ENCODE measurements around the gene OGFOD2. TPM values are rescaled to one million over a fixed set of nuclear protein-coding genes. Genes with fewer than 3 reads are reported as not detected.

The OGFOD2 gene
- total RNA-seq, 2 experiments from 2014 or later, result 13.1 to 25.0 TPM

- no peaks in the 10 kb centered on the region for H3K4me1 ChIP-seq (ENCODE audit: insufficient read depth, low read length, poor library complexity, severe bottlenecking)
Observed at GRCh38 chr12:123004287-123004686, 29.2 kb downstream of the OGFOD2 start.

GRCh38 chr12:123005081-123005626 lies 30.1 kb downstream of the OGFOD2 start:
- no peak overlapping the region for H2AFZ ChIP-seq (ENCODE audit: low read length)
- DNase-seq (ENCODE audit: low spot score), result no peak
- no peaks in the 10 kb centered on the region for H3K36me3 ChIP-seq (ENCODE audit: insufficient read depth, low read length)
- CTCF ChIA-PET (ENCODE audit: unreplicated experiment), result no interaction called here
- H3K4me3 ChIP-seq (ENCODE audit: low read depth, low read length, poor library complexity, severe bottlenecking), result no peak overlapping the region
- no peaks in the 10 kb centered on the region for H4K20me1 ChIP-seq (ENCODE audit: insufficient read depth, low read length)
- TF ChIP-seq CTCF (conservative IDR thresholded peaks at IDR 0.05; ENCODE audit: low read length), result no peak
- TF ChIP-seq EZH2phosphoT487 (IDR thresholded peaks at IDR 0.05; ENCODE audit: borderline replicate concordance, low read depth, low read length), result no peak
- no peak overlapping the region for H3K27ac ChIP-seq (ENCODE audit: low read depth, low read length, poor library complexity, severe bottlenecking)
- no peaks in the 10 kb centered on the region for H3K9me3 ChIP-seq (ENCODE audit: low read length)
- H3K4me2 ChIP-seq (ENCODE audit: low read length), result no peak overlapping the region
- intact Hi-C loops (cut with micrococcal nuclease; ENCODE audit: unreplicated experiment), result no loop called here
- H3K4me1 ChIP-seq (ENCODE audit: insufficient read depth, low read length, poor library complexity, severe bottlenecking), result no peaks in the 10 kb centered on the region
- POLR2A ChIA-PET, result interaction anchor here (1.1 kb wide), 1 partner anchor 16 kb away, joined by 5 read pairs; no protein-coding TSS in a partner anchor
- H3K9me2 ChIP-seq (ENCODE audit: insufficient read depth, low read length), result no peaks in the 10 kb centered on the region
- BruUV-seq (replicated peaks), result no TSS peak
- no peaks in the 10 kb centered on the region for H3K79me2 ChIP-seq (ENCODE audit: insufficient read depth, low read depth, low read length)

More at GRCh38 chr12:123004287-123004686, 29.2 kb downstream of the OGFOD2 start:
- H3K4me2 ChIP-seq (ENCODE audit: low read length), result no peak overlapping the region
- H2AFZ ChIP-seq (ENCODE audit: low read length), result no peak overlapping the region
- H3K9me3 ChIP-seq (ENCODE audit: low read length), result no peaks in the 10 kb centered on the region
- no peak overlapping the region for H3K4me3 ChIP-seq (ENCODE audit: low read depth, low read length, poor library complexity, severe bottlenecking)
- DNase-seq (ENCODE audit: low spot score), result no peak
- H3K79me2 ChIP-seq (ENCODE audit: insufficient read depth, low read depth, low read length), result no peaks in the 10 kb centered on the region
- intact Hi-C loops (cut with micrococcal nuclease; ENCODE audit: unreplicated experiment), result no loop called here
- CTCF ChIA-PET (ENCODE audit: unreplicated experiment), result no interaction called here
- TF ChIP-seq CTCF (conservative IDR thresholded peaks at IDR 0.05; ENCODE audit: low read length) (no peak), EZH2phosphoT487 (IDR thresholded peaks at IDR 0.05; ENCODE audit: borderline replicate concordance, low read depth, low read length) (no peak)
- H3K27ac ChIP-seq (ENCODE audit: low read depth, low read length, poor library complexity, severe bottlenecking), result no peak overlapping the region
- H3K9me2 ChIP-seq (ENCODE audit: insufficient read depth, low read length), result no peaks in the 10 kb centered on the region
- no peaks in the 10 kb centered on the region for H4K20me1 ChIP-seq (ENCODE audit: insufficient read depth, low read length)
- no peaks in the 10 kb centered on the region for H3K36me3 ChIP-seq (ENCODE audit: insufficient read depth, low read length)
- POLR2A ChIA-PET, result no interaction called here
- no TSS peak for BruUV-seq (replicated peaks)

- no peak overlapping the region for H2AFZ ChIP-seq (ENCODE audit: low read length)
- CTCF ChIA-PET (ENCODE audit: unreplicated experiment), result no interaction called here
- H3K9me3 ChIP-seq (ENCODE audit: low read length), result no peaks in the 10 kb centered on the region
- H3K4me2 ChIP-seq (ENCODE audit: low read length), result no peak overlapping the region
- no peaks in the 10 kb centered on the region for H4K20me1 ChIP-seq (ENCODE audit: insufficient read depth, low read length)
- POLR2A ChIA-PET, result no interaction called here
- H3K9me2 ChIP-seq (ENCODE audit: insufficient read depth, low read length), result no peaks in the 10 kb centered on the region
- BruUV-seq (replicated peaks), result no TSS peak
- no peak overlapping the region for H3K27ac ChIP-seq (ENCODE audit: low read depth, low read length, poor library complexity, severe bottlenecking)
- no peaks in the 10 kb centered on the region for H3K36me3 ChIP-seq (ENCODE audit: insufficient read depth, low read length)
- H3K4me1 ChIP-seq (ENCODE audit: insufficient read depth, low read length, poor library complexity, severe bottlenecking), result no peaks in the 10 kb centered on the region
- intact Hi-C loops (cut with micrococcal nuclease; ENCODE audit: unreplicated experiment), result no loop called here
- no peak for DNase-seq (ENCODE audit: low spot score)
- TF ChIP-seq CTCF (conservative IDR thresholded peaks at IDR 0.05; ENCODE audit: low read length) (no peak), EZH2phosphoT487 (IDR thresholded peaks at IDR 0.05; ENCODE audit: borderline replicate concordance, low read depth, low read length) (no peak)
- H3K79me2 ChIP-seq (ENCODE audit: insufficient read depth, low read depth, low read length), result no peaks in the 10 kb centered on the region
- no peak overlapping the region for H3K4me3 ChIP-seq (ENCODE audit: low read depth, low read length, poor library complexity, severe bottlenecking)
Observed at GRCh38 chr12:123006977-123007376, 31.9 kb downstream of the OGFOD2 start.
